GM12891 (cell line): ENCODE results near the gene LIMA1.

Source experiments
- PAX5 ChIP-seq: IDR thresholded peaks from 2 replicates; pipeline ENCODE4 v1.6.1; 2011; ENCODE audit warnings: low read length, moderate library complexity, mild to moderate bottlenecking; ENCODE audit not compliant: insufficient read depth, severe bottlenecking
- POLR2A ChIP-seq: IDR thresholded peaks from 2 replicates; pipeline ENCODE4 v1.6.1; 2011; ENCODE audit warnings: low read depth, low read length, control low read depth
- POLR2AphosphoS5 ChIP-seq: IDR thresholded peaks from 2 replicates; pipeline ENCODE4 v1.6.1; 2011; ENCODE audit warnings: low read depth, low read length, control low read depth
- POU2F2 ChIP-seq: IDR thresholded peaks from 2 replicates; pipeline ENCODE4 v1.6.1; 2011; ENCODE audit warnings: low read depth, mild to moderate bottlenecking, control low read depth, low read length, moderate library complexity
- SPI1 ChIP-seq: IDR thresholded peaks from 2 replicates; pipeline ENCODE4 v1.6.1; 2011; ENCODE audit warnings: low read depth, low read length, control low read depth
- TAF1 ChIP-seq: IDR thresholded peaks from 2 replicates; pipeline ENCODE4 v1.6.1; 2011; ENCODE audit warnings: low read depth, low read length, control low read depth

DNA sequence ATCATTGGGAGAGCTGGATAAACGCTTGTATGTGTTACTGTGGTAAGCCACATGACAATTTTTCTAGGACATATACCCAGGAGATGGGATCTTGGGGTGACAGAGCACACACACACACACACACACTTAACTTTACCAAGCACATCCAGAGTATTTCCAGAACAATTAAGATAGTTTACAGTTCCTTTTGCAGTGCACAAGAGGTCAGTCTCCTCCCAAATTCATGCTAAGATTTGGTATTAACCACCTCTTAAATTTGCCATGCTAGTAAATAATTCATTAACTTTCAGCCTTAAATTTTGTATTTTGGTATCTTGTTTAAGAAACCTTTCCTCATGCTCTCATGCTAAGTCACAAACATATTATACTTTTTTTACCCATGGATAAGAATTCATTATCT is 33.9 kb upstream of the LIMA1 start:
- no peak for TF ChIP-seq TAF1
- no peak for TF ChIP-seq POLR2A
- no peak for TF ChIP-seq POLR2AphosphoS5
- TF ChIP-seq PAX5 = no peak
- TF ChIP-seq POU2F2 = no peak
- no peak for TF ChIP-seq SPI1
